ENCODE results near the gene EPHA3. TPM values are rescaled to one million over a fixed set of nuclear protein-coding genes. Genes with fewer than 3 reads are reported as not detected.

EPHA3 gene
- total and polyA plus RNA-seq, 9 donors = 18.9 to 40.1 (median 26.3) TPM

- Histone ChIP-seq H3K27me3 (ENCODE audit: control insufficient read depth, insufficient read depth, low read length) (no peaks in the 10 kb centered on the region), H3K4me3 (ENCODE audit: low read length) (no peak overlapping the region), H3K9me3 (replicated peaks; ENCODE audit: control insufficient read depth, low read depth, low read length) (no peaks in the 10 kb centered on the region), H3K27ac (ENCODE audit: low read length) (no peak overlapping the region), H3K4me1 (ENCODE audit: control insufficient read depth, insufficient read depth, low read length) (no peaks in the 10 kb centered on the region), H3K36me3 (ENCODE audit: control insufficient read depth, insufficient read depth, low read length) (no peaks in the 10 kb centered on the region)
- DNase-seq = peak; percentile 68
Observed at GRCh38 chr3:89441141-89441540, 333.7 kb downstream of the EPHA3 start.

- no peaks in the 10 kb centered on the region for H3K36me3 ChIP-seq (ENCODE audit: control insufficient read depth, insufficient read depth, low read length)
- WGBS (ENCODE audit: insufficient coverage) = no CpG with 5 or more reads among the region's 1 CpG
- no peaks in the 10 kb centered on the region for H3K27me3 ChIP-seq (ENCODE audit: control insufficient read depth, insufficient read depth, low read length)
- DNase-seq = no peak
- no peak overlapping the region for H3K27ac ChIP-seq (ENCODE audit: low read length)
- H3K9me3 ChIP-seq (replicated peaks; ENCODE audit: control insufficient read depth, low read depth, low read length) = no peaks in the 10 kb centered on the region
- no peak overlapping the region for H3K4me3 ChIP-seq (ENCODE audit: low read length)
- no peaks in the 10 kb centered on the region for H3K4me1 ChIP-seq (ENCODE audit: control insufficient read depth, insufficient read depth, low read length)
Observed at GRCh38 chr3:89446593-89446992, 339.2 kb downstream of the EPHA3 start.

- Histone ChIP-seq H3K27ac (ENCODE audit: low read length) (no peak overlapping the region), H3K36me3 (ENCODE audit: control insufficient read depth, insufficient read depth, low read length) (no peaks in the 10 kb centered on the region), H3K4me1 (ENCODE audit: control insufficient read depth, insufficient read depth, low read length) (no peaks in the 10 kb centered on the region), H3K9me3 (replicated peaks; ENCODE audit: control insufficient read depth, low read depth, low read length) (no peaks in the 10 kb centered on the region), H3K4me3 (ENCODE audit: low read length) (no peak overlapping the region), H3K27me3 (ENCODE audit: control insufficient read depth, insufficient read depth, low read length) (no peaks in the 10 kb centered on the region)
- WGBS (ENCODE audit: insufficient coverage) = no CpG with 5 or more reads among the region's 1 CpG
- peak; percentile 68 for DNase-seq
Observed at GRCh38 chr3:89447243-89447642, 339.8 kb downstream of the EPHA3 start.

GRCh38 chr3:89449086-89449485 lies 341.7 kb downstream of the EPHA3 start:
- Histone ChIP-seq H3K36me3 (ENCODE audit: control insufficient read depth, insufficient read depth, low read length) (no peaks in the 10 kb centered on the region), H3K9me3 (replicated peaks; ENCODE audit: control insufficient read depth, low read depth, low read length) (no peaks in the 10 kb centered on the region), H3K4me1 (ENCODE audit: control insufficient read depth, insufficient read depth, low read length) (no peaks in the 10 kb centered on the region), H3K27me3 (ENCODE audit: control insufficient read depth, insufficient read depth, low read length) (no peaks in the 10 kb centered on the region), H3K4me3 (ENCODE audit: low read length) (no peak overlapping the region), H3K27ac (ENCODE audit: low read length) (no peak overlapping the region)
- no peak for DNase-seq
- WGBS (ENCODE audit: insufficient coverage) = 100% methylated on average over 3 of the region's 4 CpGs

- H3K9me3 ChIP-seq (replicated peaks; ENCODE audit: control insufficient read depth, low read depth, low read length) = no peaks in the 10 kb centered on the region
- no peak overlapping the region for H3K4me3 ChIP-seq (ENCODE audit: low read length)
- H3K27ac ChIP-seq (ENCODE audit: low read length) = no peak overlapping the region
- H3K36me3 ChIP-seq (ENCODE audit: control insufficient read depth, insufficient read depth, low read length) = no peaks in the 10 kb centered on the region
- H3K4me1 ChIP-seq (ENCODE audit: control insufficient read depth, insufficient read depth, low read length) = no peaks in the 10 kb centered on the region
- no peaks in the 10 kb centered on the region for H3K27me3 ChIP-seq (ENCODE audit: control insufficient read depth, insufficient read depth, low read length)
- no CpG with 5 or more reads among the region's 2 CpGs for WGBS (ENCODE audit: insufficient coverage)
- DNase-seq = no peak
Observed at GRCh38 chr3:89452066-89452465, 344.6 kb downstream of the EPHA3 start.

- Histone ChIP-seq H3K4me3 (ENCODE audit: low read length) (no peak overlapping the region), H3K27me3 (ENCODE audit: control insufficient read depth, insufficient read depth, low read length) (no peaks in the 10 kb centered on the region), H3K4me1 (ENCODE audit: control insufficient read depth, insufficient read depth, low read length) (no peaks in the 10 kb centered on the region), H3K36me3 (ENCODE audit: control insufficient read depth, insufficient read depth, low read length) (no peaks in the 10 kb centered on the region), H3K27ac (ENCODE audit: low read length) (no peak overlapping the region), H3K9me3 (replicated peaks; ENCODE audit: control insufficient read depth, low read depth, low read length) (no peaks in the 10 kb centered on the region)
- DNase-seq = no peak
- WGBS (ENCODE audit: insufficient coverage) = no CpG with 5 or more reads among the region's 2 CpGs
Observed at GRCh38 chr3:89455240-89455639, 347.8 kb downstream of the EPHA3 start.

- no peaks in the 10 kb centered on the region for H3K27me3 ChIP-seq (ENCODE audit: control insufficient read depth, insufficient read depth, low read length)
- no peak overlapping the region for H3K4me3 ChIP-seq (ENCODE audit: low read length)
- peaks cover 2% of the 10 kb centered on the region for H3K4me1 ChIP-seq (ENCODE audit: control insufficient read depth, insufficient read depth, low read length)
- H3K9me3 ChIP-seq (replicated peaks; ENCODE audit: control insufficient read depth, low read depth, low read length) = no peaks in the 10 kb centered on the region
- no peaks in the 10 kb centered on the region for H3K36me3 ChIP-seq (ENCODE audit: control insufficient read depth, insufficient read depth, low read length)
- DNase-seq = peak; percentile 95
- H3K27ac ChIP-seq (ENCODE audit: low read length) = no peak overlapping the region
- WGBS (ENCODE audit: insufficient coverage) = no CpG with 5 or more reads among the region's 4 CpGs
Observed at GRCh38 chr3:89467898-89468363, 360.5 kb downstream of the EPHA3 start.

- Histone ChIP-seq H3K27ac (ENCODE audit: low read length) (no peak overlapping the region), H3K4me3 (ENCODE audit: low read length) (no peak overlapping the region), H3K27me3 (ENCODE audit: control insufficient read depth, insufficient read depth, low read length) (no peaks in the 10 kb centered on the region), H3K9me3 (replicated peaks; ENCODE audit: control insufficient read depth, low read depth, low read length) (no peaks in the 10 kb centered on the region), H3K36me3 (ENCODE audit: control insufficient read depth, insufficient read depth, low read length) (no peaks in the 10 kb centered on the region), H3K4me1 (ENCODE audit: control insufficient read depth, insufficient read depth, low read length) (peaks cover 2% of the 10 kb centered on the region)
- 70% methylated on average over 3 of the region's 4 CpGs for WGBS (ENCODE audit: insufficient coverage)
- no peak for DNase-seq
Observed at GRCh38 chr3:89472101-89472500, 364.7 kb downstream of the EPHA3 start.

- Histone ChIP-seq H3K9me3 (replicated peaks; ENCODE audit: control insufficient read depth, low read depth, low read length) (no peaks in the 10 kb centered on the region), H3K36me3 (ENCODE audit: control insufficient read depth, insufficient read depth, low read length) (no peaks in the 10 kb centered on the region), H3K27ac (ENCODE audit: low read length) (no peak overlapping the region), H3K27me3 (ENCODE audit: control insufficient read depth, insufficient read depth, low read length) (no peaks in the 10 kb centered on the region), H3K4me1 (ENCODE audit: control insufficient read depth, insufficient read depth, low read length) (no peaks in the 10 kb centered on the region), H3K4me3 (ENCODE audit: low read length) (no peak overlapping the region)
- no CpG with 5 or more reads among the region's 4 CpGs for WGBS (ENCODE audit: insufficient coverage)
- no peak for DNase-seq
Observed at GRCh38 chr3:89474333-89475130, 367.1 kb downstream of the EPHA3 start.

- Histone ChIP-seq H3K36me3 (ENCODE audit: control insufficient read depth, insufficient read depth, low read length) (no peaks in the 10 kb centered on the region), H3K27me3 (ENCODE audit: control insufficient read depth, insufficient read depth, low read length) (no peaks in the 10 kb centered on the region), H3K9me3 (replicated peaks; ENCODE audit: control insufficient read depth, low read depth, low read length) (no peaks in the 10 kb centered on the region), H3K4me1 (ENCODE audit: control insufficient read depth, insufficient read depth, low read length) (no peaks in the 10 kb centered on the region), H3K4me3 (ENCODE audit: low read length) (no peak overlapping the region), H3K27ac (ENCODE audit: low read length) (no peak overlapping the region)
- no peak for DNase-seq
- no CpG with 5 or more reads among the region's 4 CpGs for WGBS (ENCODE audit: insufficient coverage)
Observed at GRCh38 chr3:89488800-89489580, 381.6 kb downstream of the EPHA3 start.

Data from muscle of leg (tissue), 11 donors.